Left lobe of liver (tissue), 2 donors: ENCODE measurements around the gene PRKCA. TPM values are rescaled to one million over a fixed set of nuclear protein-coding genes. Genes with fewer than 3 reads are reported as not detected.
"Not testable (repeated sequence)": the region's sequence is repeated elsewhere in the genome, so short reads cannot be mapped to it uniquely, and the experiment has no call there.

Experiments used
- ATAC-seq: fragments of 200-7000 bp; cut with Tn5 transposase; one replicate; pipeline ENCODE4 v1.9.1; 2020; ENCODE audit warnings: mild to moderate bottlenecking, moderate library complexity
- DNase-seq: peaks from one replicate; pipeline ENCODE4 v3.0.0-alpha.2; 2020; ENCODE audit warnings: low spot score
- total RNA-seq: library from RNA; stranded (reverse); gene quantifications from one replicate; pipeline ENCODE4 v1.2.1, GENCODE V29; 2021
- donor health status: DM: no; HTN: no; CAD: no; lungs with moderate emphysema.
- donor health status: DM: no; HTN: yes; CAD: no.

Gene PRKCA
- total RNA-seq = 21.2 TPM

DNA sequence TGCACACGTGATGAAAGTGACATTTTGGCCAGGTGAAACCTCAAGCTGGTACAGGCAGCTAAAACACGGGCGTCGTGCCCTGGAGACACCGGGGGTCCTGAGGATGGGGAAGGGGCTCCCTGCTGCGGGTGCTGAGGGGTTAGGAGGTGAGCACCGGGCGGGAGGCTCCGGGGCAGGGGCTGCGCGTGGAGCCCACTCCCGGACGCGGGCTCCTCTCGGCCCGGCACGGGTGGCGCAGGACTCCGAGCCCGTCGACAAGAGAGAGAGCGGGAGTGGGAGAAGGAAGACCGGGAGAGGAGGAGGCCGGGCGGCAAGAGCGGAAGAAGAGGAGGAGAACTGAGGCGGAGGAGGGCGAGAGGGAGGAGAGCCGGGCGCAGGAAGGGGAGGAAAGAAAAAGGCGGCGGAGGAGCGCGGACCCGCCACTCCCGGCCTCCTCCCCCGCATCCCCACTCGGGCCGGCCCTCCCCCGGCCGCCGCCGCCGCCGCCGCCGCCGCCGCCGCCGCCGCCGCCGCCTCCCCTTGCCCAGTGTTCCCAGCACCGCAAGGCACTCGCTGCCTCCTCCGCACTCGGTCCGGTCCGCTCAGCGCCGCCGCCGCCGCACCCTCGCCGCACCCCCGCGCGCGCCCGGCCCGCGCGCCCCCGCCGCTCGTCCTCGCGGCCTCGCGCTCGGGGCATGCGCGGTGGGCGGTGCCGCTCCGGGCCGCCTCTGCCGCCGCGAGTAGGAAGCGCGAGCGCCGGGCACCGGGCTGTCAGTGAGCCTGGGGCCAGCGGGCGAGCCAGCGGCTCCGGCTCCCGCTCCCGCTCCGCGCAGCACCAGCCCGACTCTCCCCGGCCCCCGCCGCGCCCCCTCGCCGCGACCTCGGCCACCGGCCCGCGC is at the start of gene PRKCA:
Gene PRKCA (plus strand): TSS at position 750 of the 878 bp plus-strand sequence.
- peak; percentile 79 for ATAC-seq

DNA sequence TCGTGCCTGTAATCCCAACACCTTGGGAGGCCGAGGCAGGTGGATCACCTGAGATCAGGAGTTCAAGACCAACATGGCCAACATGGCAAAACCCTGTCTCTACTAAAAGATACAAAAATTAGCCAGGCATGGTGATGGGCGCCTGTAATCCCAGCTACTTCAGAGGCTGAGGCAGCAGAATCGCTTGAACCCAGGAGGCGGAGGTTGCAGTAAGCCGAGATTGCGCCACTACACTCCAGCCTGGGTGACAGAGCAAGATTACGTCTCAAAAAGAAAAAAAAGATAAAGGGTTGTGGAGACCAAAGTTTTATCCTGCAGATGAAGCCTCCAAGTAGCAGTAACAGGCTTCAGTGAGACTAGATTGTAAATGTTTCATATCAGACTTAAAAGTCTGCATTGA is 49.0 kb upstream of the PRKCA start:
- not testable (repeated sequence) for DNase-seq, ATAC-seq

More for the DNA sequence above, at the start of gene PRKCA:
- peak; percentile 84 for DNase-seq

DNA sequence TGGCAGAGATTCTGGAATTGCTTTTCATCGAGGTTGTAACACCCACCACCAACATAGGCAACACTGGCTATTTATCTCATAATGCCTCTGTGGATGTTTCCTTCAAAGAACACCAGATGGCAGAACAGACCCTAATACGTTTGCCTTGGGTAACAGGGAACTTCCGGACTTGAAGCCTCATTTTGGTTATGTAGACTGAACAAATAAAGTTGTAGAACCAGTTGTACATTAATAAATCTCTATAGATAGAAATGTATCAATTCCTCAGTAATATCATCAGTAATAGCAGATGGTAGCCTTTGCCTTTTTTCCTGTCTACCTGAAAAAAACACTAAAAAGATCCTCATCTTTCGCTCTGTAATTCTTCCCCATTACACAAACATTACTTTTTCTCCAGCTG is 47.3 kb upstream of the PRKCA start:
- DNase-seq = no peak
- peak; percentile 98 for ATAC-seq

DNA sequence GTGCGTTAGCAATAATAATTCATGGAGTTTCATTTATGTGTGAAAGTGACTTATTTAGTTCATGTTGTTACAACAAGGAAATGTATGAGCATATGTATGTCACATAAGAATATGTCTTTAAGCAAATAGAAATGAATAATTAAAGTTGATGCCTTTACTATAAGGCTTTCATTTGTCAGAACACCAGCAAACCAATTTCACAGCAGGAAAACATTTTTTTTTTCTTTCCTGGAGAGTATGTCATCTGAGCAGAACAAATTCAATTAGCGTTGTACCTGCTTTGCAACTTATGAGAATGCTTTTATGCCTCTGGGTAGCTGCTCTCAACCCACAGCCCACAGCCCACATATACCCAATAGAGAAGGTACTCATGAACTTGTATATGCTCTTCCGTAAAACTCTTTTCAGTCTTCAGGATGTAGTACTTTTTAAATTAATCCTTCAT is 46.9 kb upstream of the PRKCA start:
- no peak for ATAC-seq
- no peak for DNase-seq

DNA sequence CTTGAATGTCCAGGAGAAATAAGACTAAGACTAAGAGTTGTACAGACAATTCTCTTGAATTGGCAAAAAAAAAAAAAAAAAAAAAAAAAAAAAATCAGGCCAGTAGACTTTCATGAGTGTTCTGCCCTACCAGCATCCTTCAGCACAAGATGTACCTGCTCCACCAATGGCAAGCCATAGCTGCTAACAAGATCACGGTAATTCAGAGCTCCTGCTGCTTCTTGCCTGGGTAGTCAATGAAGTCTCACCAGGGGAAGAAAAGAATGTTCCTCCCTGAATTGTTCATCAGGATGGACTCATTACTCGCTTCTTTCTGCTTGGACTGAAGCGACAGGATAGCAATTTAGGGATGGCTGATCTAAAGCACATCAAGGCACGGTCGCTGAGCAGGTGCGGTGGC is 42.1 kb upstream of the PRKCA start:
- ATAC-seq (no peak), DNase-seq (no peak)

DNA sequence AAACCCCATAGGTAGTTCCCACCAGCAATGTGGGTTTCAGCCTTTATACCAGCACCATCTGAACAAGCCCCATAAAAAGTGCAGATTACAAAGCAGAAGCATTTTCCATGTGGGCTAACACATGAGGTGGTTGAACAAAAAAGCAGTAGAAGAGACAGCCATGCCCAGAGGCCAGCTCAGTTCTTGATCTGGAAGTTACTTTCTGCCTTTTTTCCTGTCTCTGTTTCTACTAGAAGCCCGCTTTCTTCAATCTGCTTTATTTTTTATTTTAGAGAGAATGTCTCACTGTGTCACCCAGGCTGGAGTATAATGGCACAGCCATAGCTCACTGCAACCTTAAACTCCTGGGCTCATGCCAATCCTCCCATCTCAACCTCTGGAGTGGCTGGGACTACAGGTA is 41.7 kb upstream of the PRKCA start:
- DNase-seq (no peak), ATAC-seq (no peak)

DNA sequence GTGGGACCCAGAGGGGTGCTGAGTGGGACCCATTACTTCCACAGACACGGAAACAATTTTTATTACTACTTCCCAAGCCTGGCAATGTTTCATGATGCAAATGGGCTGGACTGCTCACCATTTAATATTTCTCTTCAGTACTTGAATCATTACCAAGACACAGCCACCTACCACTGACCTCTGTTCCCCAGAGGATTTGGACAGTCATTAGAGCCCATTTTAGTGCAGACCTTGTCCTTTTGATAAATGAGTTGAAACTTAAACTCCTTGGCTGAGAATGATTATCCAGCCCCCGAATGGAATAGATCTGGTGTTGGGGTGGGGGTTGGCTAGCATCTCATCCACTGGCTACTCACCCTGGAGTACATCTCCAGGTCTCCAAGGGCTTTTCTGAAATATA is 39.6 kb upstream of the PRKCA start:
- ATAC-seq (no peak), DNase-seq (no peak)

DNA sequence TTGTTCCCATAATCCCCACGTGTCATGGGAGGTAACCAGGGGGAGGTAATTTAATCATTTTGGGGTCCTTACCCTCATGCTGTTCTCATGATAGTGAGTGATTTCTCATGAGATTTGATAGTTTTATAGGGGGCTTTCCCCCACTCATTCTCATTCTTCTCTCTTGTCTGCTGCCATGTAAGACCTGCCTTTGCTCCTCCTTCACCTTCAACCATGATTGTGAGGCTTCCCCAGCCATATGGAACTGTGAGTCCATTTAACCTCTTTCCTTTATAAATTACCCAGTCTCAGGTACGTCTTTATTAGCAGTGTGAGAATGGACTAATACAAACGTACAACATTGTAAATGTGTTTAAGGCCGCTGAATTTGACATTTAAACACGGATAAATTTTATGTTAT is 37.7 kb upstream of the PRKCA start:
- ATAC-seq (no peak), DNase-seq (no peak)

DNA sequence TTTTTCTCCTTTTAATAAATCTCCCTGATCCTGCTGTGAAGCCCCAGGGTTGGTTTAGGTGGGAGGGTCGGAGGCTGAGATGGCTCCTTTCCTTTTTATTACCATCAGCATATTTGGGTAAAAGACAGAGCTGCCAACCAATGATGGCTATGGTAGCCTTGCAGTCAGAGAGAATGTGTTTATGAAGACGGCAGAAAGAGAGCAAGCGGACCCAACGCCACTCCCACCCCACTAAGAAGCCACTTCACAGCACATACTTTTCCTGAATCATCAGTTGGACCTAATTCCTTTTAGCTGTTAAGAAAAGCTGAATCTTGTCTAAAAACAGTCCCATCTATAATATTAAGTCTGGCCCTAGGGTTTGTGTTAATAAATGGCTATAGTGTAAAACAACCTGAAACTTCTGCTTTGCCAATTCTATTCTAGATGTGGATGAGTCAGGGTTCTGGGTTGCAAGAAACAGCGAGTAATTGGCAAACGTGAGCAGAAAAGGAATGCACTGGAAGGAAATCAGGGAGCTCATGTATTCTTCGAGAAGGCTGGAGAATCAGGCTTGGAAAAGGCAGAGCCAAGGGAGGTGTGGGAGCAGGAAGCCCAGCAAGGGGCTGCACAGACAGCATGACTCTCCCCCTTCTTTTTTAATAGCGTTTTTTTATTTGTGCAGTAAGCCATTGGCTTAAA is 34.0 kb upstream of the PRKCA start:
- DNase-seq = no peak
- no peak for ATAC-seq

DNA sequence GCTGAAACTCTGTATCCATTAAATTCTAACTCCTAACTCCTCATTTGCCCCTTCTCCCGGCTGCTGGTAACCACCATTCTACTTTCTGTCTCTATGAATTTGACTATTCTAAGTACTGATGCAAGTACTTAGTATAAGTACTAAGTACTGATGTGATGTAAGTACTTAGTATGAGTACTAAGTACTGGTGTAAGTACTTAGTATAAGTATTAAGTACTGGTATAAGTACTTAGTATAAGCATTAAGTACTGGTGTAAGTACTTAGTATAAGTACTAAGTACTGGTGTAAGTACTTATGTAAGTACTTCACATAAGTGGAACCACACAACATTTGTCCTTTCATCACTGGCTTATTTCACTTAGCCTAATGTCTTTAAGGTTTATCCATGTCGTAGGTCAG is 32.3 kb upstream of the PRKCA start:
- no peak for DNase-seq
- ATAC-seq = no peak

DNA sequence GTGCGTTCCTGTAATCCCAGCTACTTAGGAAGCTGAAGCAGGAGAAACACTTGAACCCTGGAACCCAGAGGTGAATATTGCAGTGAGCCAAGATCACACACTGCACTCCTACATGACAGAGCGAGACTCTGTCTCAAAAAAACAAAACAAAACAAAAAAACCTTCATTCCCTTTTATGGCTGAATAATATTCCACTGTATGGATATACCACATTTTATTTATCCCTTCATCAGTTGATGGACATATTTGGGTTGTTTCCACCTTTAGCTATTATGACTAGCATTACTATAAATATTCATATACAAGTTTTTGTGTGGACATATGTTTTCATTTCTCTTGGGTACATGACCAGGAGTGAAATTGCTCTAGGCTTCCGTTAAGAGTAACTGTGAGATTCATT is 30.9 kb upstream of the PRKCA start:
- DNase-seq (no peak), ATAC-seq (no peak)

DNA sequence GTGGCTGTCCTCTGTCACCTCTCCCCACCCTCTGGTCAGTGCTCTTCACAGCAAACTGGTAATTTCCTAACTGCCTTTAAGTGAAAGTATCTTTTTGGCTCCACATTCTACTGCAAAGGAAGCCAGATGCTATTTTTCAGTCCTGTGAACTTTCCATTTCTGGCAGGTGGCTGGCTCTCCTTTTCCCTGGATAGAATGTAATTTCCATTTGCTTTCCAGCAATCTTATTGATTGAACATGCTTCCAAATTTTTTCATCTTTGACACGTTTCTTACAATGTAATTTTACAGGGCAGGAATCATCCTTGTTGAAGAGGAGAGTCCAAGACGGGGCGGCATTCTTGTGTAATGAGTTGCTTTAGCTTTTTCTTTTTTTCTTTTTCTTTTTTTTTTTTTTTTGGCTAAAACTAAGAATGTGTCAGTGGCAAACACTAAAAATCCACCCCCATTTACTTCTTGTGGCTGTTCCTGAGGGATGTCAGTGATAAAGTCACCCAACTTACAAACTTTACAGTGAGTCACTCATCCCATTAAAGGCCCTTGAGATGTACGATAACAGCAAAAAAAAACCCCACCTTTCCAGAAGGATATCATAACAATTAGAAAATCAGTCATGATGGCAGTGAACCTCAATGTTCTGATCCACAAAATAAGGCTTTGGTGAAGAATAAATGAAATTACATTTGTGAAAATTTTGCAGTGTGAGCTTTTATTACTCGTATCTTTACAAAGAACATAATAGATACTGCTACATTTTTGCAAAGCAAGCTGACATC is 29.4 kb upstream of the PRKCA start:
- ATAC-seq (no peak), DNase-seq (no peak)

DNA sequence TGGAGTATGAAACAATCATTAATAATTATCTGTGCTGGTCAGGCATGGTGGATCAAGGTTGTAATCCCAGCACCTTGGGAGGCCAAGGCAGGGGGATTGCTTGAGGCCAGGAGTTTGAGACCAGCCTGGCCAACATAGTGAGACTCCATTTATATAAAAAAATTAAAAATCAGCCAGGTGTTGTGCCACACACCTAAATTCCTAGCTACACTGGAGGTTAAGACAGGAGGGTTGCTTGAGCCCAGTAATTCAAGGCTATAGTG is 28.9 kb upstream of the PRKCA start:
- ATAC-seq = no peak
- no peak for DNase-seq

DNA sequence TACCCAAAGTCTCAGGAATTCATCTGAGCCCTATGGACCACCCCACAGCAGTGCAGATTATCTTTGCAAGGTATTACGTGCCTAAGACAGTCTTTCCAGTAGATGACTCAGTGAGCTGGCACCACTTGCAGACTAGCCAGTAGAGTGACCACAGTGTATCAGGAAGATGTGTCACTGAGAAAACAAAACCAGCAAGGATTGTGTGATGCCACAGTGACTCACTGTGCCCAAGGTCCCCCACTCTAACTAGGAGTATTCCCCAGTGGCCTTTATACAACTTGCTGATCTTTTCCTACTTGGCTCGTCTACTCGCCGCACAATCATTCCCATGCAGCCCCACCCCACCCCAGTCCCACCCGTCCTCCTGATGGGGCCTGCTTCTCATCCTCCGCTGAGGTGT is 26.8 kb upstream of the PRKCA start:
- ATAC-seq (no peak), DNase-seq (no peak)

DNA sequence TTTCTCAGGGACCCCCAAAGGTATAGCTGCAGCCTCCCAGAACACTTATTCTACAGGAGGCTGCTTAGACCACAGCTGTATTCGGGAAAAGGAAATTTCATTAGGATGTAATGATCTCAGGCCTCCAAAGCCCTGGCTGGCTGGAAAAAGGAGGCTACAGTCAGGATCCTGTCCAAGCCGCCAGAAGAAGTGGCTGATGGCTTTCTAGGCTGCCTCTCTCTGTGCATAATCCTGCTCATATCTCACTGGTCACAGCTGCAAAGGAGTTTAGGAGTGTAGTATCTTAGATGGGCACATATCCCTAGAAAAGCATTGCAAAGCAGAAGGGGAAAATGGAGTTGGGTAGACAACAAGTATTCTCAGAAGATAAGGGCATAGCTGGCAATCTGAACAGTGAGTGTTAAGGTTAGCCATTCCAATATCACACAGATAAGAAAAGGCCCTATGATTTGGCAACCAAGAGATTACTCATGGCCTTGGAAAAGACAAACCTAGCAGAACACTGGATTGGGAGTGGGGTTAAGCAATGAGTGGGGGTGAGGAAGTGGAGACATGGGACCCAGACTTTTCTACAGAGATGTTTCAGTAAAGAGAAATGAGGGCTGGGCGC is 26.0 kb upstream of the PRKCA start:
- DNase-seq = no peak
- no peak for ATAC-seq

DNA sequence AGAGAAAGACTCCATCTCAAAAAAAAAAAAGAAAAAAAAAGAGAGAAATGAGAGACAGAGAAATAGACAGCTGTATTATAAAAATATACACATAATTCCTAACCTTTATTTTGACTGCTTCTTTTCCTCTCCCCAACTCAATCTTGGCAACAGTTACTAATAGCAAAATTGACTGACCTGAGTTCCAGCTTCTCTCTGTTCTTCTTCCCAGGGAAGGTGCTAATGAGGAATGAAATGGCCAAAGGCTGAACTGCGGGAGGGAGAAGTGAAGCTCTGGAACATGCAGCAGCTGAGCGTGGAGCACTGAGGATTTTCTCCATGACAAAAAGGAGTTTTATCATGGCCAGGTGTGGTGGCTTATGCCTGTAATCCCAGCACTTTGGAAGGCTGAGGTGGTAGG is 25.2 kb upstream of the PRKCA start:
- ATAC-seq (no peak), DNase-seq (no peak)

DNA sequence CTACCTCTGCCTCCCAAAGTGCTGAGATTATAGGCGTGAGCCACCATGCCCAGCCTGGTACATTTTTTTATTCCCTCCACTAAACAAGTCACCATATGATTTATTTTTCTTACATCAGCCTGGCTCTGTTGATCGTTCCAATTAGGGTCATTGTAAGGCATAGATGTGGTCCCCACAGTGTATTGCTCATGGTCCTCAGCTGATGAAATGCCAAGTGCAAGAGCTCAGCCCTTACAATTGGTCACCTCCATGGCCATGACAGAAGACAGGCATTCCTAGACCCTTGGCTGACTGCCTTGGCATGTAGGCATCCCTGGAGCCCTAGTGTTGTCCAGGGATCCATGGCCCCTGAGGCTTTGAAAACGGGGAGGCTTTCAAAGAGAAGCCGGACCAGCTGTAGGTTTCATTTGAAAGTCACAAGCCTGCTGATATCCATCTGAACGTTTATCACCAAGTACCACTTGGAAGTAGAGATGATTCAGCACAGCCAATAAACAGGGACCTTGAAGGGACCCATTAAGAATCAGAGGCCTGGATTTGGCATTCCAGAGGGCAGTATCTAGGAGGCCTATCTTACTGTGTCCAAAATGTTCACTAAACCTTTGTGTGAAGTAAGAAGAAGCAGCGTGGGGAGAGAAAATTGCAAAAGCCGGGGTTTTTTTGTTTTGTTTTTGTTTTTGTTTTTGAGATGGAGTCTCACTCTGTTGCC is 20.6 kb upstream of the PRKCA start:
- no peak for ATAC-seq
- no peak for DNase-seq

DNA sequence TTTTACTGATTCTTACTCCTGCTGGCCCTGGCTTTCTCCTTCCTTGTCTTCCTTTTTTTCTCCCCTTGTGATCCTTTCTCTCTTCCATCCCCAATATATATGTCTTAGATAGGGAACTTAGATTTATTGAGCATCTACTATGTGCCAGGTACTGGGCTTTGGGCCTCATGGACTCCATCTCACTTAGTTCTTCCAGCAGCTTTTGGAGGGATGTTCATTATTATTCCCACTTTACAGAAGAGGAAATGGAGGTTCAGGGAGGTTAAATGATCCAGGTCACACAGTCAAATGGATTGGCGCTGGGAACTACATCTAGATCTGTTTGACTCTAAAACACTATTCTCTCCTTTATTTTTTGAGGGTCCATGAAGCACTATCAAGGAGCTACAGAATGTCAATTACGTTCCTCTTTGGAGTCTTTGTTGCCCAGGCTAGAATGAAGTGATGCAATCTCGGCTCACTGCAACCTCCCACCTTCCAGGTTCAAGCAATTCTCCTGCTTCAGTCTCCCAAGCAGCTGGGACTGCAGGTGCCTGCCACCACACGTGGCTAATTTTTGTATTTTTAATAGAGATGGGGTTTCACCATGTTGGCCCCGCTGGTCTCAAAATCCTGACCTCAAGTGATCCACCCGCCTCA is 19.0 kb upstream of the PRKCA start:
- DNase-seq = no peak
- ATAC-seq = no peak

DNA sequence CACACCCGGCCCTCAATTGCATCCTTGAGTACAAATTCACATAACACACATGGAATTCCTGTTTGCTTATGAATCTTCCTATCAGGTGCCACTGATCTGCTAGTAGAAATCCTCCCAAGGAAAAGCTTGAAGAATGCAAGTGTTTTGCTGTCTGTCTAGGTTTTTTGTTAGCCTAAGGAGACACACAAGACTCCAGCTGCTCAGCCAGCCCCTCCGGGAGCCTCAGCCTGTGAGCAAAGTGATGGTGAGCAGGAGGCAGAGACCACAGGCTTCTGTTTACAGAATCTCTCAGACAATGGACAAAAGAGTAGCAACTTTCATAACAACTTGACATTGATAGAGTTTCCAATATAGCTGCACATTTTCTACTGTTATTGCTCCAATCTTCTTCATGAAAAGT is 18.4 kb upstream of the PRKCA start:
- ATAC-seq (no peak), DNase-seq (no peak)

DNA sequence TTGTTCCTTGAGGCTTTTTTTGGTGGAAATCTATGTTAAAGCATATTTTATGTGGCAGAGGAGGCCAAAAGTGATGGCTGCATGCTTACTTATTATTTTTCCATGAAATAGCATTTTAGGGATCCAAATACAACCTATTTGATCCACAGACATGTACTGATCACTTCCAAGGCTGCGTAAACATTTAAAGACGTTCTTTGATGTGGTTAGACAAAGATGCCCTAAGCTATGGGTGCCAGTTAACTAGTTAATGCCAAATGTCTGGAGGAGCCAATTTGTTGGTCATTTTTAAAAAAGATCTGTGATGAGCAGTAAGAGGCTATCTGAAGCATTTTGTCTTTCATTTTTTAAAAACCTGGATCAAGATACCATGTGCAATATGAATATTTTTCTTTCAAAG is 17.3 kb upstream of the PRKCA start:
- no peak for DNase-seq
- ATAC-seq = no peak
